GM12864 (cell line): ENCODE results near the gene POLR1A.

Experiments
- DNase-seq: peaks from one replicate; pipeline ENCODE4 v3.0.0-alpha.2; 2011; ENCODE audit warnings: low read depth
- H3K4me3 ChIP-seq: 2 replicates; pipeline ENCODE4 v1.5.1; 2011; ENCODE audit warnings: mild to moderate bottlenecking, low read depth, low read length, control low read depth
- TF ChIP-seq, protein P1 (sequence below): IDR thresholded peaks from 2 replicates; pipeline ENCODE4 v1.5.1; 2011; ENCODE audit warnings: low read depth, mild to moderate bottlenecking, moderate library complexity, low read length, control low read depth, inconsistent platforms; ENCODE audit errors: missing control alignments

The POLR1A gene

DNA sequence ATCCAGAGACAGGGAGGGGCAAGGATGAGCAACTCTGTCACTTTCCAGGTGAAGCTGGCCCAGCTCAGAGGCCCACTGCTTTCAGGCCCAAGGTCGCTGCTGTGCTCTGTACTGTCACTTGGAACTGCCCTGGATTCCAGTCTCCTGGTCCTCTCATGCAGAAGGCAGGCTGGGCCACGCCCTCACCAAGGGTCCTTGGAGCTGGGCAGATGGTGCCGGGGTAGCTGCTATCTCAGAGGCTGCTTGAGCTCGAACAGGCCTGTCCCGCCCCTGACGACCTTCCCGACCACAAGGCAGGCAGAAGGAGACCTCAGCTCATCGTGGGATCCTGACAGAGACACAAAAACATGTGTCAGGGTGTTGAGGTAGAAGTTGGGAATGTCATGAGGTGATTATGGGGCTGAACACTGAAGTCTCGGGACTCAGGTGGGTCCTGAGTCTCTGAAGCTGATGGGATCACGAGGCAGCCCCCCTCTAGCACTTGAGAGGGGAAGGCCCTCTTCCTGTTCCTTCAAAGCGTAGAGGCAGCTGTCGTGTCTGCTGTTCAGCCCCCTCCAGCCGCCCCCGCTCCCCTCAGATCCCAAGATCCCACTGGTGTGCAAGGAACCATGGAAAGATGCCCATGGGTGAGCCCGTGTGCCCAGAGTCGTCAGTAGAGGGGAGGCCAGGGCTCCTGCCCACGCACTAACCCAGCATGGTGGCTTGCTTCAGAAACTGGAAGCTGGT, 78.3 kb downstream of the POLR1A start:
- TF ChIP-seq, protein P1, sequence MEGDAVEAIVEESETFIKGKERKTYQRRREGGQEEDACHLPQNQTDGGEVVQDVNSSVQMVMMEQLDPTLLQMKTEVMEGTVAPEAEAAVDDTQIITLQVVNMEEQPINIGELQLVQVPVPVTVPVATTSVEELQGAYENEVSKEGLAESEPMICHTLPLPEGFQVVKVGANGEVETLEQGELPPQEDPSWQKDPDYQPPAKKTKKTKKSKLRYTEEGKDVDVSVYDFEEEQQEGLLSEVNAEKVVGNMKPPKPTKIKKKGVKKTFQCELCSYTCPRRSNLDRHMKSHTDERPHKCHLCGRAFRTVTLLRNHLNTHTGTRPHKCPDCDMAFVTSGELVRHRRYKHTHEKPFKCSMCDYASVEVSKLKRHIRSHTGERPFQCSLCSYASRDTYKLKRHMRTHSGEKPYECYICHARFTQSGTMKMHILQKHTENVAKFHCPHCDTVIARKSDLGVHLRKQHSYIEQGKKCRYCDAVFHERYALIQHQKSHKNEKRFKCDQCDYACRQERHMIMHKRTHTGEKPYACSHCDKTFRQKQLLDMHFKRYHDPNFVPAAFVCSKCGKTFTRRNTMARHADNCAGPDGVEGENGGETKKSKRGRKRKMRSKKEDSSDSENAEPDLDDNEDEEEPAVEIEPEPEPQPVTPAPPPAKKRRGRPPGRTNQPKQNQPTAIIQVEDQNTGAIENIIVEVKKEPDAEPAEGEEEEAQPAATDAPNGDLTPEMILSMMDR = no peak
- DNase-seq = no peak
- no peak overlapping the region for H3K4me3 ChIP-seq

DNA sequence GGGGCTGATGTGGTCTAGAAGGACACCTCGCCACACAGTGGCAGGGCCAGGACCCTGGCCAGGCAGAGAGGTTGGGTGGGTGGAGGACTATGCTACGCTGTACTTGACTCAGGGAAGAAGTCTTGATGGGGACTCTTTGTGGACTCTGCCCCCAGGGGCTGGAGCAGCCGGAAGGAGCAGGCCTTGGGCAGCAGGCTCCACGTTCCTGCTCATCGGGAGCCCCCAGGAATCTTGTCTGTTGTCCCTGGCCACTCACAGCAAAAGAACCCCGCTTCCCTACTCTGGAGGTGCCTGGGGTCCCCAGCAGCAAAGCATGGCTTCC, 79.0 kb downstream of the POLR1A start:
- no peak overlapping the region for H3K4me3 ChIP-seq
- DNase-seq = no peak
- TF ChIP-seq, protein P1 = no peak

DNA sequence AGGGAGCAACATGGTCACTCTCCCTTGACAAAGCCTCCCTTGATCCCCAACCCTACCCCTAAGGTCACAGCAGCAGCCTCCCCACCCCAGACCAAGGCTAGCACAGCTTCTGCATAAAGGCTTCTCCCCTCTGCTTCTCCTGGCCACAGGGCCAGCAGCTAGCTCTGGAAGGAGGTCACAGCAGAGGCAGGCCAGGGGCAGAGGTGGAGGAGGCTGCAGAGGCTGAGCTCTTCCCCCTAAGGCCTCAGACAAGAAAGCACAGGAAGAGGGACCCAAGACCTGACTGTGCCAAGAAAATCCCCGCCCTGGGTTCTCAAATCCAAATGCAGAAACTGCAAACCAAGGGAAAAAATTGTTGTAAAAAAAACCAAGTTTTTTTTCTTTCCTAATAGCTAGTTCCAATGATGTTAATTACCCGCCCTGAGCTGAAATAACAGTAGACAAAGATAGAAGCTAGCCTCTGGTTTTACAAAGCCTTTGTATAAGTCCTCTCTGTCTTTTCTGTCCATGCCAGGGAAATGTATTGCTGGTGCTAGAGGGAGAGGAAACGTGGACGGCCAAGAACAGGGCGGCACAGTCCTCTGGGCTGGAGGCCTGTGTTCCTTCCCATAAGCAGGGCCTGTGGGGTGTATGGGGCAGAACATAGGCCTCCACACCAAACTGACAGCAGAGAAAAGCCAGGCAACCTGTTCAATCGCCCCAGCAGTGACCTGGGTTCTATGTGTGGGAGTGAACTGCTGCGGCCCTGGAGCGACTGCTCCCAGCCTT, 79.5 kb downstream of the POLR1A start:
- TF ChIP-seq, protein P1 = no peak
- H3K4me3 ChIP-seq = no peak overlapping the region

DNA sequence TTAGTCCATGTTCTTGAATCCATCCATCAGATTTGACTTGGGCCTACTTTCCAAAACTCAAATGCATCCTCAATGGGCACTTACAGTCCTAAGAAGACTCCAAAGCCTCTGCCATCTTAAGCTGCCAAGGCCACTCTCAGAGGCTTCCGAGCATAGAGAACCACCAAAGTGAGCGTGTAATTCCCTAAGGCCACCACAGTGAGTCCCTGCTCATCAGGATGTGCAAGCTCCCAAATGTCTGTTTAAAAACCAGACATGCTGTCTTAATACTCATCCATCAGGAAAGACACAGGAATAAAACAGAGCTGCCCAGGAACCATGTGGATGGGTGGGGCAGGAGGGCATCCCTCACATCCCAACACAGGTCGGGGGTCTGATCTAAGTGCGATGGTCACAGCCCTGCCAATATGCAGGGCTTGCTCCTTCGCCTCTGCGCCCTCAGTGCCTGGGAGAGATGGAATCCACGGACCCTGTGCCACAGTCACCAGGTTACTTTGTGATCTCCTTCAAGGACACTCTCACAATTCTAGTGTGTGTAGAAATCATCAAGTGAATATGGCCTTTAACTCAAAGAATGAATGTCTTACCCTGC, 80.4 kb downstream of the POLR1A start:
- no peak overlapping the region for H3K4me3 ChIP-seq
- TF ChIP-seq, protein P1 = peak; percentile 10
- DNase-seq = no peak

More for the DNA sequence above, 79.5 kb downstream of the POLR1A start:
- DNase-seq = no peak

DNA sequence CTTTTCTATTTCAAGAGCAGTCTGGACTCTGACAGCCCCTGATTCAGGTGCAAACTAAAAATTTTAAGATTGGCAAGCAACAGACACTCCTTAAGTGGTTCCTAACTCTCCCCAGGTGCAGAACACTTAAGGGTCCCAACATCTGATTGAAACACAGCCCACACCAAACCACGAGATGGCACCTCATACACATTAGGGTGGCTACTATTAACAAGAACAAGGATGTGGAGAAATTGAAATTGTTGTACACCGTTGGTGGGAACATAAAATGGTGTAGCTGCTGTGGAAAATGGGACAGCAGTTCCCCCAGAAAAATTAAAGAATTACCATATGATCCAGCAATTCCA, 82.3 kb downstream of the POLR1A start:
- TF ChIP-seq, protein P1 = no peak
- no peak overlapping the region for H3K4me3 ChIP-seq
- no peak for DNase-seq

DNA sequence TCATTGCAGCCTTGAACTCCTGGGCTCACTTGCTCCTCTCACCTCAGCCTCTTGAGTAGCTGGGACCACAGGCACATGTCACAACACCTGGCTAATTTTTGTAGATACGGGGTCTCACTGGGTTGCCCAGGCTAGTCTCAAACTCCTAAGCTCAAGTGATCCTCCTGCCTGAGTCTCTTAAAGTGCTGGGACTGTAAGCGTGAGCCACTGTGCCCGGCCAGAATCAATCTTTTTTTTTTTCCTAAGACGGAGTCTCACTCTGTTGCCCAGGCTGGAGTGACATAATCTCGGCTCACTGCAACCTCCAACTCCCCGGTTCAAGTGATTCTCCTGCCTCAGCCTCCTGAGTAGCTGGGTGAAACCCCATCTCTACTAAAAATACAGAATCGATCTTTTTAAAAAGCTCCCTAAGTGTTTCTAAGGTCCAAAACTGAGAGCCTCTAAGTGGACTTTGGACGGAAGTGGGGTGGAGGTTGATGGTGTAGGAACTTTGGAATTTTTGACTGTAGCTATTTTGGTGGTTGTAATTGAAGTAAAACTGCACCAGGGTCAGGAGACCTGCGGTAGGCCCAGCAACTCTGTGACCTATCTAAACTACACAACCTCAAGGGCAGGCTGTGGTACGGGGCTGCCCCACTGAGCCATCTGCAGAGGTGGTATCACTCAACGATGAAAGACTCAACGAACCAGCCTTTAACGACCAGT, 82.9 kb downstream of the POLR1A start:
- DNase-seq = no peak
- TF ChIP-seq, protein P1 = no peak

More for the DNA sequence above, 82.9 kb downstream of the POLR1A start:
- H3K4me3 ChIP-seq = no peak overlapping the region
